Erythroblast (primary cell): ENCODE measurements around the gene PTGER2.

Experiments
- DNase-seq, 2 experiments: peaks; one replicate each; lab custom pipeline; 2025; lab: John Stamatoyannopoulos, UW
- GATA1 ChIP-seq: IDR thresholded peaks from 2 replicates; pipeline ENCODE4 v1.6.1; 2011; ENCODE audit warnings: low read depth, mild to moderate bottlenecking, control low read depth, low read length, moderate library complexity
- POLR2A ChIP-seq: IDR thresholded peaks from 2 replicates; pipeline ENCODE4 v1.6.1; 2011; ENCODE audit warnings: mild to moderate bottlenecking, low read length

Gene PTGER2

GRCh38 chr14:52318062-52318461 lies 4.0 kb downstream of the PTGER2 start:
- DNase-seq: no peak
- TF ChIP-seq GATA1 (no peak), POLR2A (no peak)

GRCh38 chr14:52318826-52319645 lies 4.9 kb downstream of the PTGER2 start:
- no peak for TF ChIP-seq POLR2A
- TF ChIP-seq GATA1: no peak
- DNase-seq: no peak

- no peak for DNase-seq
- TF ChIP-seq GATA1: no peak
- TF ChIP-seq POLR2A: no peak
Observed at GRCh38 chr14:52319919-52320318, 5.8 kb downstream of the PTGER2 start.

GRCh38 chr14:52325126-52325525 lies 11.0 kb downstream of the PTGER2 start:
- TF ChIP-seq GATA1: no peak
- no peak for DNase-seq

DNA sequence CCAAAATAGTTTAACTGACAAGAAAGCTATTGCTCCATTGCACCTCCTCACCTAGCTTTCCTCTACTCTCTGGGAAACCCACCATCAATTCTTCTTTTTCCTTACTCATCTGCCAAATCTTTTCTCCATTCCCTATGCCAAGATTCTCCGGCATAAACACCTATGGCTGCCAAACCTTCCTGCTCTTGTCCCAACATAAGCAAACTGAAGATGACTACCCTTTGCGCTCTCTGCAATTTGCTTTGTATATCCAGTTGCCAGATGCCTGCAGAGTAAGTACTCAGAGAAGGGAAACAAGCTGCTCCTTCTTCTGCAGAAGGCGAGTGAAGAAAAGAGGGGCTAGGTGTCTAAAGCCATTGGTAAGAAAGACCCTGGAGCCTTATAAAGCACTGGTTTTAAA lies 11.5 kb downstream of the PTGER2 start:
- no peak for DNase-seq
- TF ChIP-seq GATA1 (no peak), POLR2A (no peak)

DNA sequence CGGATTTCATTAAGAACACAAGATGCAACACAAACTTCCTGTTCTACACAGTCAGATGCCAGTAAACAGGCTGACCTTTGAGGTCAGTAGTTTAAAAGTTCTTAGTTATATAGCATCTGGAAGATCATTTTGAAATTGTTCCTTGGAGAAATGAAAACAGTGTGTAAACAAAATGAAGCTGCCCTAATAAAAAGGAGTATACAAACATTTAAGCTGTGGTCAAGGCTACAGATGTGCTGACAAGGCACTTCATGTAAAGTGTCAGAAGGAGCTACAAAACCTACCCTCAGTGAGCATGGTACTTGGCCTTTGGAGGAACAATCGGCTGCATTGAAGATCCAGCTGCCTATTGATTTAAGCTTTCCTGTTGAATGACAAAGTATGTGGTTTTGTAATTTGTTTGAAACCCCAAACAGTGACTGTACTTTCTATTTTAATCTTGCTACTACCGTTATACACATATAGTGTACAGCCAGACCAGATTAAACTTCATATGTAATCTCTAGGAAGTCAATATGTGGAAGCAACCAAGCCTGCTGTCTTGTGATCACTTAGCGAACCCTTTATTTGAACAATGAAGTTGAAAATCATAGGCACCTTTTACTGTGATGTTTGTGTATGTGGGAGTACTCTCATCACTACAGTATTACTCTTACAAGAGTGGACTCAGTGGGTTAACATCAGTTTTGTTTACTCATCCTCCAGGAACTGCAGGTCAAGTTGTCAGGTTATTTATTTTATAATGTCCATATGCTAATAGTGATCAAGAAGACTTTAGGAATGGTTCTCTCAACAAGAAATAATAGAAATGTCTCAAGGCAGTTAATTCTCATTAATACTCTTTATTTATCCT lies 13.5 kb downstream of the PTGER2 start:
- DNase-seq: no peak
- TF ChIP-seq GATA1 (no peak), POLR2A (no peak)

DNA sequence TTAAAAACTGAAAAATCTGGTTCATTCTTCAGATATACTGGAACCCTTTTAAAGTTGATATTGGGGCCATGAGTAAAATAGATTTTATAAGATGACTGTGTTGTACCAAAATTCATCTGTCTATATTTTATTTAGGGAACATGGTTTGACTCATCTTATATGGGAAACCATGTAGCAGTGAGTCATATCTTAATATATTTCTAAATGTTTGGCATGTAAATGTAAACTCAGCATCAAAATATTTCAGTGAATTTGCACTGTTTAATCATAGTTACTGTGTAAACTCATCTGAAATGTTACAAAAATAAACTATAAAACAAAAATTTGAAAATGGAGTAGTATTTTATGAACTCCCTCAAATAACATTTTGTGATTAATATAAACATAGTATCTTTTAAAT lies 14.2 kb downstream of the PTGER2 start:
- no peak for DNase-seq
- TF ChIP-seq POLR2A: no peak
- TF ChIP-seq GATA1: no peak

- DNase-seq: no peak
- TF ChIP-seq POLR2A (no peak), GATA1 (no peak)
Observed at GRCh38 chr14:52329678-52330369, 15.7 kb downstream of the PTGER2 start.

DNA sequence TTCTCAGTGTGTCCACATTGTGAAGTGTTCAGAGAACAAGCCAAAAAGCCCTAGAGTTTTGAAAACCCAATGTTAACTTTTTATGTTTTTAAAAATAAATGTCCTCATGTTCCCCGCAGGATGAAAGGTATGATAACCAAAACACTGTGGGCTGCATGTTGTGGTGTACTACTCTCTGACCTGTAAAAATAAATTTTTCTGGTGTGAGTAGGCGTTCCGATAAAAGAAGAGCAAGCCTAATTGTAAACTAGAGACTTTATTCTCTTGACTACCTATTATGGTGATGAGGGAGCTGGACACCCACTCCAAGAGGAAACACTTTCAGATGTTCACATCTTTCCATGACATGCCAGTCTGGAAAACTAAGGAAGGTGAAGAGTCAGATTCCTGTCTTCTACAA lies 18.2 kb downstream of the PTGER2 start:
- TF ChIP-seq GATA1 (no peak), POLR2A (no peak)
- no peak for DNase-seq

- no peak for DNase-seq
- TF ChIP-seq POLR2A (no peak), GATA1 (no peak)
Observed at GRCh38 chr14:52333108-52333507, 19.0 kb downstream of the PTGER2 start.

DNA sequence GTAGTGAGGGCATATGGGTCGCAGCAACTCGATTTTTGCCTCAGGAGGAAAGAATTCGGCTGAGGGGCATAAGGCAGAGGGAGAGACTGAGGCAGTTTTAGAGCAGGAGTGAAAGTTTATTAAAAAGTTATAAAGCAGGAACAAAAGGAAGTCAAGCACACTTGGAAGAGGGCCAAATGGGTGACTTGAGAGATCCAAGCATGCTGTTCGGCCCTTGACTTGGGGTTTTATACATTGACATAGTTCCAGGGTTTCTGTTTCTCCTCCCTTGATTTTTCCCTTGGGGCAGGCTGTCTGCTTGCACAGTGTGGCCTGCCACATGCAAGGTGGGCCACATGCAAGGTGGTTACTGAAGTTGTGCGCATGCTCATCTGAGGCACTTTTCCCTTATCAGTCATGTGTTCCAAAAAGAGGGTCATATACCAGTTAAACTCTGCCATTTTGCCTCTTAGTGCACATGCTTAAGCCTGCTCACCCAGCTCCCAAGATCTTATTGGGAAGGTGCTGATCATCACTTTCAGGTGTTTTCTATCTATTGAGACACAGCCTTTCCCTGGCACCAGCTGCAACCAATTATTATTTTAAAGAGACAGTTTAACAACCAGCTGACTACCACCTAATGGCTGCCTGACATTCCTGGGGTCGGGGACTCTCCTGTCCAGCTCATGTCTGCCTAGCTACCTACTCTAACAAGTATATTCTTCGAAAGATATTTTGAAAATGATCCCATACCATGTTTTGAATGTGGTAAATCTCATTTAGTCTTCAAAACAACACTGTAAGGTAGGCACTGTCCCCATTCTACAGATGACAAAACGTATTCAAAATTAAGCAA lies 19.9 kb downstream of the PTGER2 start:
- TF ChIP-seq POLR2A: no peak
- TF ChIP-seq GATA1: no peak
- no peak for DNase-seq

GRCh38 chr14:52336241-52336640 lies 22.1 kb downstream of the PTGER2 start:
- no peak for DNase-seq
- TF ChIP-seq GATA1: no peak
- no peak for TF ChIP-seq POLR2A

- TF ChIP-seq POLR2A (no peak), GATA1 (no peak)
- no peak for DNase-seq
Observed at GRCh38 chr14:52338051-52338681, 24.1 kb downstream of the PTGER2 start.
